NCI-H526 treated with DMSO at 0.1 percent for 48 hours (cell line): ENCODE results near the gene LRRC49.

Source experiments
- DNase-seq: peaks from one replicate; lab custom pipeline; 2025; lab: John Stamatoyannopoulos, UW

Gene LRRC49

DNA sequence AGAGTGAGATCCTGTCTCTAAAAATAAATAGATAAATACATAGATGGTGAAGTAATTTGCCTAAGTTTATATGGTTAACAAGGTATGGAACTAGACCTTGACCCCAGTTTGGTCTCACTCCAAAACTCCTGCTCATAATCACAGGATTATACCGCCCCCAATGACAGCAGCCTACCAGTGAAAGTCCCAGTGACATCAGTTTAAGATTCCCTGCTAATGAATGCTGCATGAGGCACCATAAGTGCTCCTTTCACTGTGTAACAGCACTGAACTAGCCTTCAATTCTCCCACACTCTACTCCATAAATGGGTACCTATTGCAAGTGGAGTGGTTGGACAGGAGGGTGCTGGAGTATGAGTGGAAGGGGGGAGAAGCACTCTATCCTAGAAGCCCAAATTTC, 199.0 kb downstream of the LRRC49 start:
- no peak for DNase-seq

GRCh38 chr15:71092056-71092600, 199.5 kb downstream of the LRRC49 start:
- DNase-seq = no peak

DNA sequence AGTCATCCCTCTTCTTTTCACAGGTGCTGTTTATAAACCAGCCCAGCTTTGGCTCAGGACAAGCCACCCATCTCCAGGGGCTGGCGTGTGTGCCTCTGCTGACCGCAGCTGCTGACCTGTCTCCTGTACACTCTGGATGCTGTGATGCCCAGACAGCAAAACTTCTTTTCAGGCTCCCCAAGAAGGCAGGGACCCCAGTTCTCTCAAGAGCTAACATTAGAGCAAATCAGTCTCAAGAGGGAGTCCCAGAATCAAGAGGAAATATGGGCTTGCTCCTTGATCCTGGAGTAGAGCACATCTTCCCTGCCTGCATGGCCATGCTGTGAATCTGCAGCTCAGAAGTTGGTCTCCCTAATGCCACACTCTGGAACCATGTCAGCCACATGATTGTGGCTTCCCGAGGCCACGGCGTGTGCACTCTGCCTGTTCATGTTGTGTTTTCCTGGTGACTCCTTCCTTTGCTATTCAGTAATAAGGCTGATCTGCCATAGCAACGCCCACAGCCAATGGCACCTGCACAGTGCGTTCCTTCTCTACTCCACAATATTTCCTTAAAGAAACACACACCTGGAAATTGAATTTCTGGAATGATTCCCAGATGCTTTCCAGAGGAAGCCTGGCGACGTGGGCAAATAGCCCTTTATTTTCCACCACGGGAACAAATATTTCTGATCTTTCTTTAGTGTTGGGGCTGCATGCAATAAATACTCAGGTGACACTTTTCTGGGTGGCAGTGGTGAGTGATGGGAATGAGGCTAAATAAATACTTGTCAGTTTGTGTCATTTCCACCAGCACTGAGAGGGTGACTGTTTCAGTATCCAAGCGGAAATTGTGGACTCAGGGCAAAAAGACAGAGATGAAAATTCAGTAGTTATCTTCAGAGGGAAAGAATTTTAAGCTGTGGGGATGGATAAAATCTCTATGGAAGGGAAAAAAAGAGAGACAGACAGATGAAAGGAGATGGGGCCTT, 200.7 kb downstream of the LRRC49 start:
- no peak for DNase-seq

- DNase-seq = no peak
These were observed 201.5 kb downstream of the LRRC49 start for GRCh38 chr15:71094137-71094536.

DNA sequence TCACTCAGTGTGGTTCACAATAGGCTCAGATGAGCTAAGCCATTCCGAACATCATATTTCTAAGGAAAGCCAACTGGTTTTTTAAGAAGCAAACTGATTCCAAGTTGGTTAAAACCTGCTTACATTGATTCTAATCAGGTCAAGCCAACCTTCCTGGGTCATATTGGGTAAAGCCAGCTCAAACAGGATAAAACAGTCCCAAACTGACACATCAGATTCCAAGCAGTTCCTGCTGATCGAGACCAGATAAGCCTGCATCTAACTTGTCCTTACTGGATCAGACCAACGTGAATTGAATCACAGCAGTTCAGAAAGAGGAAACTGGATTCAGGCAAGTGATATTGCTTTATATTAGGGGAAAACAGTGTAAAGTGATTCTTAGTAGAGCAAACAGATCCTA, 204.1 kb downstream of the LRRC49 start:
- DNase-seq = no peak

DNA sequence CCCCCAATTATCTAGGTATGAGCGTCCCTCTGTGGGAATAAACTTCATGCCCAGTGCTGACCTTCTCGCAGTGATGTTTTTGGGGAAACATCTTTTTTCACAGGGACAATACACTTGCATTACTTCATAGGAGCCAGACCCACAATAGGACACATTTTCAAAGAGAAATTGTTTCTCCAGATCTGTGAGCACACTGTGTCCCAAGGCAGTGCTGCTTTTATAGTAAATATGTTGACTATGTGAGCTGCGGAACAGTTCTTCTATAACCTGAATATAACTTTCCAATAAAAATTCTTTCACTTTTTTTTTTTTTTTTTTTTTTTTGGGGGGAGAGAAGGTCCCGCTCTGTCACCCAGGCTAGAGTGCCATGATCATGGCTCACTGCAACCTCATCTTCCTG, 205.3 kb downstream of the LRRC49 start:
- DNase-seq = no peak

DNA sequence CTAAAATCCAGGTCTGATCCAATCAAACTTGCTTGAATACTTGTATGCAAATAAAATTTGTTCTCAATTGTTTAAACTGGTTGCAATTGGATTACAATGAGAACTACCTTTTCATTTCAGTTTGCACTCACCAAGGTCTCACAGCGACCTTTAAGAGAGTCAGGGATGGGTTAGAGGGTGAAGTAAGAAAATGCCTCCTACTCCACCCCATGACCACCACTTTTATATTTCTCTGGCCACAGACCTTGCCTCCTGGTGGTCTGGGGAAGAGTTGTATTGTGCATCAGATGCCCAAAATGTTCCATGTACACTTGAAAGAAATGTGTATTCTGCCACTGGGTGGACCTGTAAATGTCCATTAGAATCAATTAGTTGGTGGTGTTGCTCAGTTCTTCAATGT, 206.3 kb downstream of the LRRC49 start:
- DNase-seq = no peak
